DOHH2 (cell line): ENCODE measurements around the gene TEX36.

Experiments used
- H3F3A ChIP-seq: fragments of 200-600 bp; sonication (generic), shearing (Covaris generic); 2 replicates; pipeline ENCODE4 v1.6.0; 2016; ENCODE audit warnings: antibody characterized with exemption, mild to moderate bottlenecking; ENCODE audit not compliant: control insufficient read depth, insufficient read depth
- H3K27ac ChIP-seq: fragments of 200-600 bp; sonication (generic); 2 replicates; pipeline ENCODE4 v1.5.1; 2014; ENCODE audit warnings: low read depth, mild to moderate bottlenecking, low read length, moderate library complexity
- H3K27me3 ChIP-seq: fragments of 200-600 bp; sonication (generic); 2 replicates; pipeline ENCODE4 v1.6.1; 2014; ENCODE audit warnings: mild to moderate bottlenecking, low read length, mixed read lengths; ENCODE audit not compliant: control insufficient read depth
- H3K36me3 ChIP-seq: fragments of 200-600 bp; sonication (generic); 2 replicates; pipeline ENCODE4 v1.6.1; 2014; ENCODE audit warnings: mild to moderate bottlenecking, low read length, moderate library complexity, mixed read lengths; ENCODE audit not compliant: control insufficient read depth
- H3K4me1 ChIP-seq: fragments of 200-600 bp; sonication (generic); 2 replicates; pipeline ENCODE4 v1.6.1; 2014; ENCODE audit warnings: mild to moderate bottlenecking, low read length, mixed read lengths; ENCODE audit not compliant: control insufficient read depth
- H3K4me2 ChIP-seq: fragments of 200-600 bp; sonication (generic); 2 replicates; pipeline ENCODE4 v1.6.0; 2014; ENCODE audit warnings: mild to moderate bottlenecking, low read length, moderate library complexity
- H3K4me3 ChIP-seq: fragments of 200-600 bp; sonication (generic); 2 replicates; pipeline ENCODE4 v1.5.1; 2014; ENCODE audit warnings: mild to moderate bottlenecking, low read length, mixed read lengths
- H3K79me2 ChIP-seq: fragments of 200-600 bp; sonication (generic); 2 replicates; pipeline ENCODE4 v1.6.1; 2014; ENCODE audit warnings: mild to moderate bottlenecking, low read length, mixed read lengths; ENCODE audit not compliant: control insufficient read depth
- H3K9me2 ChIP-seq: fragments of 200-600 bp; sonication (generic); replicated peaks from 2 replicates; pipeline ENCODE4 v1.6.1; 2014; ENCODE audit warnings: mild to moderate bottlenecking, low read length, mixed read lengths; ENCODE audit not compliant: control insufficient read depth
- H3K9me3 ChIP-seq: fragments of 200-600 bp; sonication (generic); 2 replicates; pipeline ENCODE4 v1.6.1; 2014; ENCODE audit warnings: antibody characterized with exemption, low read length, mixed read lengths; ENCODE audit not compliant: control insufficient read depth, insufficient read depth
- H4K20me1 ChIP-seq: fragments of 200-600 bp; sonication (generic); 2 replicates; pipeline ENCODE4 v1.6.0; 2014; ENCODE audit warnings: low read depth, mild to moderate bottlenecking, antibody characterized with exemption, low read length, moderate library complexity; ENCODE audit not compliant: control insufficient read depth, insufficient read depth
- EZH2phosphoT487 ChIP-seq: fragments of 200-600 bp; sonication (generic); IDR thresholded peaks from 2 replicates; pipeline ENCODE4 v1.6.1; 2017; ENCODE audit warnings: borderline replicate concordance, mild to moderate bottlenecking, antibody characterized with exemption, low read length, moderate library complexity, mixed read lengths
- TF ChIP-seq, protein P1 (sequence below): fragments of 200-600 bp; sonication (generic); IDR thresholded peaks from one replicate; pipeline ENCODE4 v1.5.1; 2014; ENCODE audit warnings: antibody characterized with exemption, mild to moderate bottlenecking, low read depth, low read length; ENCODE audit not compliant: poor library complexity, severe bottlenecking

Gene TEX36

GRCh38 chr10:125683821-125684220 lies 858 bp upstream of the TEX36 start:
- Histone ChIP-seq H3K9me3 (no peaks in the 10 kb centered on the region), H4K20me1 (no peaks in the 10 kb centered on the region), H3K4me1 (no peaks in the 10 kb centered on the region), H3F3A (no peaks in the 10 kb centered on the region), H3K27ac (no peak overlapping the region), H3K36me3 (no peaks in the 10 kb centered on the region), H3K79me2 (no peaks in the 10 kb centered on the region), H3K4me2 (no peak overlapping the region), H3K9me2 (no peaks in the 10 kb centered on the region), H3K4me3 (no peak overlapping the region), H3K27me3 (no peaks in the 10 kb centered on the region)
- no peak for TF ChIP-seq EZH2phosphoT487
- TF ChIP-seq, protein P1, sequence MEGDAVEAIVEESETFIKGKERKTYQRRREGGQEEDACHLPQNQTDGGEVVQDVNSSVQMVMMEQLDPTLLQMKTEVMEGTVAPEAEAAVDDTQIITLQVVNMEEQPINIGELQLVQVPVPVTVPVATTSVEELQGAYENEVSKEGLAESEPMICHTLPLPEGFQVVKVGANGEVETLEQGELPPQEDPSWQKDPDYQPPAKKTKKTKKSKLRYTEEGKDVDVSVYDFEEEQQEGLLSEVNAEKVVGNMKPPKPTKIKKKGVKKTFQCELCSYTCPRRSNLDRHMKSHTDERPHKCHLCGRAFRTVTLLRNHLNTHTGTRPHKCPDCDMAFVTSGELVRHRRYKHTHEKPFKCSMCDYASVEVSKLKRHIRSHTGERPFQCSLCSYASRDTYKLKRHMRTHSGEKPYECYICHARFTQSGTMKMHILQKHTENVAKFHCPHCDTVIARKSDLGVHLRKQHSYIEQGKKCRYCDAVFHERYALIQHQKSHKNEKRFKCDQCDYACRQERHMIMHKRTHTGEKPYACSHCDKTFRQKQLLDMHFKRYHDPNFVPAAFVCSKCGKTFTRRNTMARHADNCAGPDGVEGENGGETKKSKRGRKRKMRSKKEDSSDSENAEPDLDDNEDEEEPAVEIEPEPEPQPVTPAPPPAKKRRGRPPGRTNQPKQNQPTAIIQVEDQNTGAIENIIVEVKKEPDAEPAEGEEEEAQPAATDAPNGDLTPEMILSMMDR, result no peak

DNA sequence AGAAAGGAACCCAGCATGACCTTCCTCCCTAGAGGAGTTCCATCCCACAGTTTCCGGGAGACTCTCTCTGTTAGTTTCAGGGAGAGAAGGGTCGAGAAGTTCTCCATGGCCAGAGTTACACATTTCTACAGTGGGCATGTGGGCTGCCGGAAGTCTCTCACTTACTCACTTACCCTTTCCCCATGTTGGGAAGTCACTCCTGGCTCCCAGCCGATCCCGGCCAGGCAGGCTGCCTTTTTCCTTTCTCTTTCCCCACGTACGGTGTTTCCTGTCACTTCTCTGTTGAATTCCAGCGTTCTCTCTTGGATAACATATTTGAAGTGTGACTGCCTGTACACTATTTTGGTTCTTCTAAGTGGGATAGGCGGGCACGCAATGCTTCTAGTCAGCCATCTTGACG lies 3.5 kb downstream of the TEX36 start:
- Histone ChIP-seq H3K9me3 (no peaks in the 10 kb centered on the region; the same call in 1 of the 2 replicates), H3K79me2 (no peaks in the 10 kb centered on the region), H3K4me3 (no peak overlapping the region), H3K27ac (no peak overlapping the region), H3K27me3 (no peaks in the 10 kb centered on the region), H3K4me1 (no peaks in the 10 kb centered on the region), H3K36me3 (no peaks in the 10 kb centered on the region), H3K9me2 (no peaks in the 10 kb centered on the region), H4K20me1 (no peaks in the 10 kb centered on the region), H3F3A (no peaks in the 10 kb centered on the region), H3K4me2 (no peak overlapping the region)
- TF ChIP-seq, protein P1, result no peak
- TF ChIP-seq EZH2phosphoT487, result no peak

GRCh38 chr10:125672884-125673283 lies 10.1 kb downstream of the TEX36 start:
- no peaks in the 10 kb centered on the region for H3F3A ChIP-seq
- no peaks in the 10 kb centered on the region for H3K27me3 ChIP-seq
- no peaks in the 10 kb centered on the region for H3K9me2 ChIP-seq
- H3K27ac ChIP-seq, result no peak overlapping the region
- no peak overlapping the region for H3K4me2 ChIP-seq
- H3K79me2 ChIP-seq, result no peaks in the 10 kb centered on the region
- H3K4me1 ChIP-seq, result no peaks in the 10 kb centered on the region
- H3K4me3 ChIP-seq, result no peak overlapping the region
- no peaks in the 10 kb centered on the region for H4K20me1 ChIP-seq
- no peaks in the 10 kb centered on the region; the same call in 1 of the 2 replicates for H3K9me3 ChIP-seq
- H3K36me3 ChIP-seq, result no peaks in the 10 kb centered on the region
- TF ChIP-seq, protein P1, result no peak
- no peak for TF ChIP-seq EZH2phosphoT487
